BJ (cell line): ENCODE results near the gene GATA2. TPM values are rescaled to one million over a fixed set of nuclear protein-coding genes. Genes with fewer than 3 reads are reported as not detected.

Source experiments
- CTCF ChIA-PET: fragments of 350-600 bp; formaldehyde crosslinking; extraction: SDS; loops from one replicate; lab custom pipeline; 2021; ENCODE audit warnings: antibody characterized with exemption, inconsistent platforms; lab: Yijun Ruan, JAX
- POLR2A ChIA-PET: fragments of 300-600 bp; sonication (Branson Sonifier 250); formaldehyde crosslinking; extraction: SDS; loops from one replicate; lab custom pipeline; 2021; ENCODE audit warnings: antibody characterized with exemption; lab: Charles Lee
- DNase-seq: peaks from one replicate; pipeline ENCODE4 v3.0.0-alpha.2; 2011; ENCODE audit warnings: low read depth
- H3K27me3 ChIP-seq: 2 replicates; pipeline ENCODE4 v1.6.0; 2011; ENCODE audit warnings: low read length; ENCODE audit not compliant: control insufficient read depth, insufficient read depth
- H3K36me3 ChIP-seq: 2 replicates; pipeline ENCODE4 v1.5.1; 2011; ENCODE audit warnings: low read length; ENCODE audit not compliant: control insufficient read depth, insufficient read depth
- H3K4me3 ChIP-seq: 2 replicates; pipeline ENCODE4 v1.5.1; 2011; ENCODE audit warnings: low read depth, mild to moderate bottlenecking, control low read depth, low read length
- CTCF ChIP-seq: IDR thresholded peaks from 2 replicates; pipeline ENCODE4 v1.5.1; 2011; ENCODE audit warnings: low read depth, mild to moderate bottlenecking, control low read depth, inconsistent platforms, low read length, moderate library complexity; ENCODE audit not compliant: insufficient read depth
- polyA minus RNA-seq: library from RNA; depleted of rRNA, polyadenylated mRNA; stranded (reverse); fragments of >200 nt; gene quantifications from 2 replicates; pipeline ENCODE4 v1.2.3, GENCODE V29; 2011; rRNA and poly(A)+ RNA removed
- polyA plus RNA-seq: library from polyadenylated mRNA; depleted of rRNA; stranded (reverse); fragments of >200 nt; gene quantifications from 2 replicates; pipeline ENCODE4 v1.2.3, GENCODE V29; 2011; rRNA removed

Gene GATA2
- polyA plus RNA-seq (8.3 and 13.4 TPM in 2 replicates), polyA minus RNA-seq (9.4 and 10.9 TPM in 2 replicates)

GRCh38 chr3:128492671-128493569, at the start of gene GATA2:
Gene GATA2, minus strand, starts transcription at chr3:128493201. Its CDS starts 6,170 bp downstream, at chr3:128487031.
- DNase-seq, result no peak
- Histone ChIP-seq H3K36me3 (no peaks in the 10 kb centered on the region; the same call in none of the 2 replicates), H3K4me3 (peak within 1 kb of the TSS; percentile 91), H3K27me3 (no peaks in the 10 kb centered on the region; the same call in 1 of the 2 replicates)
- ChIA-PET POLR2A (interaction anchor here (1.1 kb wide), 1 partner anchor 10 kb away, joined by 3 read pairs; no protein-coding TSS in a partner anchor), CTCF (interaction anchor here (1.1 to 1.2 kb wide), 2 partner anchors 66 to 68 kb away, joined by 3 read pairs; no protein-coding TSS in a partner anchor)
- peak; percentile 16; the same call in 1 of the 2 replicates for TF ChIP-seq CTCF

- Histone ChIP-seq H3K4me3 (no peak overlapping the region), H3K36me3 (no peaks in the 10 kb centered on the region), H3K27me3 (peaks cover 1% of the 10 kb centered on the region)
- CTCF ChIA-PET, result interaction anchor here (1.6 kb wide), 1 partner anchor 9 kb away, joined by 4 read pairs; no protein-coding TSS in a partner anchor
- DNase-seq, result no peak
- POLR2A ChIA-PET, result no interaction called here
- TF ChIP-seq CTCF, result no peak
Observed at GRCh38 chr3:128541246-128541645, 48.2 kb upstream of the GATA2 start.

- ChIA-PET CTCF (interaction anchor here (0.7 to 2.8 kb wide), 3 partner anchors 8 to 45 kb away, joined by 3 to 8 read pairs (median 3); no protein-coding TSS in a partner anchor), POLR2A (no interaction called here)
- no peak overlapping the region for H3K4me3 ChIP-seq
- no peaks in the 10 kb centered on the region for H3K36me3 ChIP-seq
- no peak for DNase-seq
- H3K27me3 ChIP-seq, result peaks cover 3% of the 10 kb centered on the region
- TF ChIP-seq CTCF, result no peak
Observed at GRCh38 chr3:128539376-128539775, 46.4 kb upstream of the GATA2 start.

- no peak for TF ChIP-seq CTCF
- H3K4me3 ChIP-seq, result no peak overlapping the region
- H3K36me3 ChIP-seq, result no peaks in the 10 kb centered on the region
- H3K27me3 ChIP-seq, result peaks cover 4% of the 10 kb centered on the region
- no peak for DNase-seq
- POLR2A ChIA-PET, result no interaction called here
- CTCF ChIA-PET, result interaction anchor here (0.6 to 2.8 kb wide), 3 partner anchors 10 to 309 kb away, joined by 3 to 8 read pairs (median 3); no protein-coding TSS in a partner anchor
Observed at GRCh38 chr3:128537091-128537703, 44.2 kb upstream of the GATA2 start.
